Hepatic stellate cell (primary cell): ENCODE measurements around the gene LTF.
"Not testable (repeated sequence)": the region's sequence is repeated elsewhere in the genome, so short reads cannot be mapped to it uniquely, and the experiment has no call there.

Source experiments
- DNase-seq: peaks from one replicate; pipeline ENCODE4 v3.0.0; 2011; ENCODE audit warnings: low spot score

Gene LTF

GRCh38 chr3:46412786-46413298 lies 51.9 kb downstream of the LTF start:
- no peak for DNase-seq

DNA sequence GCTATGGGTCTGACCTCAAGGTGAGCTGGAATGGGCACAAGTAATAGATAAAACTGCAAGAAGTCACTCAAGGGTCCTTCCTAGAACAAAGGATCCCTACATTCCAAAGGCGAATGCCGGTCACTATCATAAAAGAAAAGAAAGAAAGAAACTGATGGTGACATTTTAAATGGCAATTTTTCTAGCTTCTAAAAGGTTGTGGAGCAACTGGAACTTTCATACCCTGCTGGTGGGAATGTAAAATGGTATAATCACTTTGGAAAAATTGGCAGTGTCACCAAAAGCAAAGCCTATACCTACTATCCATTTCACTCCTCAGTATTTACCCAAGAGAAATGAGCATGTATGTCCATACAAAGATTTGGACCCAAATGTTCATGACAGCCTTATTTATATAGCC lies 53.4 kb downstream of the LTF start:
- no peak for DNase-seq

DNA sequence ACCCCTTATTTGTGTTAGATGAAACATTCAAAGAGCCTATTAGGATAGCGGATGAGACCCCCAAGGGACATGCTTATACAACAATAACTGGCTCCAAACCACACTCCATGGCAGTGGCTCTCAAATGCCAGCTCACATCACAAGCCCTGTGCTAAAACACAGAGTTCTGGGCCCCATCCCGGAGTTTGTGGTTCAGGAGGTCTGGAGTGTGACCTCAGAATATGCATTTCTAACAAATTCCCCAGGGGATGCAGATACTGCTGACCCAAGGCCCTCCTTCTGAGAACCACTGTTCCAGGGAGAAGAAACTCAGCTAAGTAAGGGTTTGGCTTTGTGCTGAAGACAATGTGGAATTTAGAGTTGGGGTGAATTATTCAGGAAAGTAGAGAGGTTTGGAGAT lies 54.0 kb downstream of the LTF start:
- no peak for DNase-seq

DNA sequence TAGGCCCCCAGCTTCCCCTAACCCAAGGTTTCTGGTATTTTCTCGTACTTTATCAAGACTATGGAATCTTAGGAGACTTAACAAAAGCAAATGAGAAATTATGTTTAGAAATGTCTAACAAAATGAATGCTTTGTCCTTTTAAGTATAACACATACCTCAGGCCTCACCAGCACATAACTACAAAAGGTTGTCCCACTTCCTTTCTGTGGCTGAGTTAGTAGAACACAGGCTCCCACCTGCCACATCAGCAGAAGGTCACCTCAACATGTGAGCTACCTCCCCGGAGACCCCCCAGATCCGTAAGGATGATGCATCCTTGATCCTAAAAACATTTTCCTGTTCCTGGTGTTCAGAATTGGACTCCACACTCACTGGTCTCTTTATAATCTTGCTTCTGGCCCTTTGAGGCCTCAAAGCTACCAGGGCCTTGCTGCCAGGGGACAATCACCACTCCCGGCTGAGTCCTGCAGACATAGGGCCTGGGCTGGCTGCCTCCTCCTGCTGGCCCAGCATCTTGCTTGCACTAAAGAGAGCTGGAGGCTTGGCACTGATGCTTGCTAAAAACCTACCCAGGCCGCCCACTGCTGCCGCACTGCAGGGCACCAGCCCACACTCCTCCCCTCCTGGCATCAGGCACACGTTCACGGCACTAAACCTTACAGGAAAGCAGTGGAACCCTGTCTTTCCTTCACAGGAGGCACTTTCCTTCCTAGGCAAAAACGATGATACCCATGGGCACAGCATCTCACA lies 54.8 kb downstream of the LTF start:
- no peak for DNase-seq

- no peak for DNase-seq
Observed at GRCh38 chr3:46408853-46409252, 55.9 kb downstream of the LTF start.

- DNase-seq, result no peak
Observed at GRCh38 chr3:46407970-46408369, 56.7 kb downstream of the LTF start.

DNA sequence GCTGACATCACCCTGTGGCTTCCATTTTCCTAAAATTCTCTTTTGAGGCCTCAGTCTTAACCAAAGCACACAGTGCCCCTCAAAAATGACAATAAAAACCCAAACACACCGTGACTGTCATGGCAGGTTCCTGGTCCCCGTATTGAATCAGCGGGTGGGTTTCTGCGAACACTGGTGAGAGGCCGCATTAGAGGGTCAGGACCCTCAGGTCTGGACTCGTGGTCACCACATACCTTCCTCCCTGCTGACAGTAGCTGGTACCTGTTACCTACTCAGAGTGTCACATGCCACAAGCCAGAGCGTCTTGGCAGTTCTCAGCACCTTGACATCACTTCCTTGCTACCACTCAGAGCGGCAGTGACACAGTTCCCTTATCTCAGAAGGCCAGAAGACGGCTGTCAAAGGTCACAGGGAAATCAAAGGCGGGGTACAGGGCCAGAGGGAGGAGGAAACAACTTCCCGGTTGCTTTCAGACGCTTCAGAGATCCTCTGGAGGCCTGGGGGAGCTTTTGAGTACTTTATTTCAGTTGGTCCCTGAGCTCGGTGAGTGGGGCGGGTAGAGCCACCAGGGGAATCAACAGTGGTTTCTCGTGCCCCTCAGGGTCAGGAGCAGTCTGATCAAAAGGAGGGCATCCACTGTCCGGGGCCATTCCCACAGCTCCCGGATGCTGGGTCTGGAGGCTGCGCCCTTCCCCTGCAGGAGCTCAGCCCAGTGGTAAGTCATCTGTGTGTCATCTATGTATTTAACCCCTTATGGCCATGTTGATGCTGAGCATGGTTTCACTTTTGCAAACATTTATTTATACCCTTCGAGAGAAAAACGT lies 57.7 kb downstream of the LTF start, which contains the start of the genes CCR5AS and CCRL2:
Gene CCR5AS, minus strand, starts transcription at position 279 of the 824 bp plus-strand sequence.
Gene CCRL2, plus strand, starts transcription at position 472 of the 824 bp plus-strand sequence. CDS start 821 bp downstream, outside the sequence.
- DNase-seq, result peak; percentile 73

- DNase-seq, result no peak
Observed at GRCh38 chr3:46406443-46406787, 58.3 kb downstream of the LTF start.

GRCh38 chr3:46405301-46406019 lies 59.2 kb downstream of the LTF start:
- no peak for DNase-seq

- DNase-seq, result not testable (repeated sequence)
Observed at GRCh38 chr3:46402902-46403301, 61.8 kb downstream of the LTF start.

GRCh38 chr3:46401579-46401978 lies 63.1 kb downstream of the LTF start:
- DNase-seq, result no peak

GRCh38 chr3:46400846-46401245 lies 63.9 kb downstream of the LTF start:
- no peak for DNase-seq

- DNase-seq, result peak; percentile 67
Observed at GRCh38 chr3:46400000-46400734, 64.5 kb downstream of the LTF start.

- no peak for DNase-seq
Observed at GRCh38 chr3:46399557-46399956, 65.1 kb downstream of the LTF start.

DNA sequence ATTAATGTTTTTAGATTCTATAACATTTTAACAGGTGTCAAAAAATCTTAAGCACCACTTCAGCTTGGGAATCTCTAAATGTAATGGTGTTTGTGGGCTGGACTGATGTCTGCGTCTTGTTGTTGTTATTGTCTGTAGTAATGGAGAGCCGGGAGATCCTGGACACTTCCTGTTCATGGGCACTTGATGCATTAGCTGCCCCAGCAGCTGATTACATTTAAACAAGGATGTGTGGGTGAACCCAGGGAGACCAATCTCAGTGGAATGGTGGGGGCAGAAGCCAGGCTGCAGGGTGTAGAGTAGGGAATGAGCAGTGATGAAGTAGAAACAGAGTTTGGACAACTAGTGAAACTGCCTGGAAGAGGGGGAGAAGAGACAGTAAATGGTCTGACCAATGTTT lies 65.6 kb downstream of the LTF start:
- DNase-seq, result no peak

DNA sequence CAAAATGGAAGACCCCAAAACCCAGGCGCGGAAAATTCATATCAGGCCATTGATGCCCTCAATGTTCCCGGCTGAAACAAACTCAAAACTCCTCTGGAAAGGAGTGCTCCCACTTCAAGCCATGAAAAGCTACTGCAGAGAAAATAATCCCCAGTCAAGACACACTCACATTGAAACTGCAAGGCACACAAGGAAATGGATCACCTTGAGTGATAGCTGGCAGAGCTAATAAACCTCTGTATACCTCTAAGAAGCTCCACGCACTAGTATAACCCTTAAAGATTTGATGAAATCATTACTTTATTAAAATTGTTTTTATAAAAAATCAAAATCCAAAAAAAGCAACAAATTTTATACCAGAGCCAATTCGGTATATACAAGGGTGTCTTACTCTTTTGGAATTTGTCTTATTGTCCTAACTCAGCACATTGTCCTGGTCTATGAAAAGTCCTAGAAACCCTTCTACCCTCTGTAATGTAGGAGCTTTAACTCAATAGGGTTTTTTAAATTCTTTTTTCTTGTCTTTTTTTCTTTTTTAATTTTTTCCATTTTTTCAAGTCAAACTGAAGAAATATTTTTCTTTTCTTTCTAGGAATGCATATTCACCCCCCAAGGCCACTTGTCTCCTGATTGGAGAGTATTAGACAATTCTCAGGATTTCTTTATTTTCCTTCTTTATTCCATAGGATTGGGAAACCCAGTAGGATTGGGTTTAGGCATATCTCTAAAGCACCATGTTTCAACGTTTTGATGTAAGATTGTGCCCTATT lies 66.3 kb downstream of the LTF start:
- no peak for DNase-seq

DNA sequence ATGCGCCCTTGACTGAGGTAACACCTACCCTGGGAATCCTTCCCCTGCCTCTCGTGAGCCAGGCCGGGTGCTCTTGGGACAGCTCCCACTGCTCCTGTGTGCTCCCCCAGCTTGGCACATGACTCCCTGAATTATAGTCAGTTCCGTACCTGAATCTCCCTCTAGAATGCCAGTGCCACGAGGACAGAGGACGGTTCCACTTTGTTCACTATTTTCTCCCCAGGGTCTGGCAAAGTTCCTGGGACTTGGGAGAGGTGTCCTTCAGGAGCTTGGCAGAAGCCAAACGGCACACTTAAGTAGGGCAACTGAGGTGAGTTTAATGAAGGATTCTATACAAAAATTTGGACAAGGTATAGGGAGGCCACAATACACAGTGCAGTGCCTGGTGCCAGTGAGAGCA lies 67.6 kb downstream of the LTF start:
- DNase-seq, result no peak

GRCh38 chr3:46395766-46396530 lies 68.8 kb downstream of the LTF start:
- no peak for DNase-seq

- no peak for DNase-seq
Observed at GRCh38 chr3:46395210-46395661, 69.5 kb downstream of the LTF start.
